Measurements from ENCODE around the gene SIRPD.

The SIRPD gene

DNA sequence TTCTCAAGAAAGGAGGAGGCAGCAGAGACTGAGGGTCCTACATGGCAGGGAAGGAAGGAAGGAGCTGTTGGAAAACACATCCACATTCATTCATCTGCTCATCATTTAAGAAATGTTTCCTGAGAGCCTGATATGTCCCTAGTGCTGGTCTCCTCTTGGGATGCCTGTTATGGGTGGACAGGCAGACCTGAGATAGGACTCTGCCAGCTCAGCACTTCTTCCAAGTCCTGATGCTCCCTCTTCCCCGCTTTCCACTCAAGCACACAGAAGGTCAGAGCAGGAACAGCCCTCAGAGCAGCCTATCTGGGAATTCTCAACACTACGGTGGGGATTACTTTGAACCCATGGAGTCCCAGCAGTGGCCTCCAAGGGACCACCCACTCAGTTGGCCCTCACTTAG is 8.0 kb upstream of the SIRPD start:
- no peak overlapping the region for H3K4me3 ChIP-seq (ENCODE audit: low read length)
- no peak for TF ChIP-seq ZNF274 (IDR thresholded peaks at IDR 0.05; ENCODE audit: low read depth, low read length)

DNA sequence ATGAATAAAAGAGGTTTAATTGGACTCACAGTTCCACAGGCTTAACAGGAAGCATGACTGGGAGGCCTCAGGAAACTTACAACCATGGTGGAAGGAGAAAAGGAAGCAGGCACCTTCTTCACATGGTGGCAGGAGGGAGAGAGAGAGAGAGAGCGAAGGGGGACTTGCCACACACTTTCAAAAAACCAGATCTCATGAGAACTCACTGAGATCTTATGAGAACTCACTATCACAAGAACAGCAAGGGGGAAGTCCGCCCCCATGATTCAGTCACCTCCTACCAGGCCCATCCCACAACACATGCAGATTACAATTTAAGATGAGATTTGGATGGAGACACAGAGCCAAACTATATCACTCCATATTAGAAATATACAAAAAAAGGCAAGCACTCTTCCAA is 6.1 kb upstream of the SIRPD start:
- peak; percentile 41; the same call in 1 of the 2 replicates for TF ChIP-seq ZNF274 (IDR thresholded peaks at IDR 0.05; ENCODE audit: low read depth, low read length)
- no peak overlapping the region for H3K4me3 ChIP-seq (ENCODE audit: low read length)

DNA sequence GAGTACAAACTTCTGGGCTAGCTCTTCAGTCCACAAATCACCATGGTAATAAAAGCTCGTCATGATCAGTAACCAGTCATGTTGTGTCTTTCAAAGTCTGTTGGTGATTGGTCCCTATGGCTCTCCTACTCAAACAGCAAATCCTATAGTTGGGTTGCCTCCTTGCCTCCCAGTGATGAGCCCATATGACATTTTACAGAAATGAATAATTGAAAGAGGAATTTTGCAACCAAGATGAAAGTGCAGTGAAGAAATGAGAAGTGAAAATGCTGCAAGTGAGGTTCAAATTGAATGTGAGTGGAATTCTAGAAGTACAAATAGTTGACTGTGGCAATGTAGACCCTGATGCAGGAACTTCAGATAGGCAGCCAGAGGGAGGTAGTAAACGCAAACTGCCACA is 5.1 kb upstream of the SIRPD start:
- no peak for TF ChIP-seq ZNF274 (IDR thresholded peaks at IDR 0.05; ENCODE audit: low read depth, low read length)

DNA sequence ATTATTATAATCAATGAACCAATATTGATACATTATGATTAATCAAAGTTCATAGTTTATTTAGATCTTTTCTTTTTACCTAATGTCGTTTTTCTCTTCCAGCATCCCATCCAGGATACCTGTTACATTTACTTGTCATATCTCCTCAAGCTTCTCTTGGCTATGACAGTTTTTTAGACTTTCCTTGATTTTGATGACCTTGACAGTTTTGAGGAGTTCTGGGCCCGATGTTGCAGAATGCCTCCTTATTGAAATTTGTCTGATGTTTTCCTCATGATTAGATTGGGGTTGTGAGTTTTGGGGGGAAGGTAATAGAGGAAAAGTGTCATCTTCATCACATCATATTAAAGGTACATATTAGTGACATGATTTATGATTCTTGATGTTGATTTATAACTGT is 3.8 kb upstream of the SIRPD start:
- no peak for TF ChIP-seq ZNF274 (IDR thresholded peaks at IDR 0.05; ENCODE audit: low read depth, low read length)
- no peak overlapping the region for H3K4me3 ChIP-seq (ENCODE audit: low read length)

More for the DNA sequence above, 5.1 kb upstream of the SIRPD start:
- no peak overlapping the region for H3K4me3 ChIP-seq (ENCODE audit: low read length)

DNA sequence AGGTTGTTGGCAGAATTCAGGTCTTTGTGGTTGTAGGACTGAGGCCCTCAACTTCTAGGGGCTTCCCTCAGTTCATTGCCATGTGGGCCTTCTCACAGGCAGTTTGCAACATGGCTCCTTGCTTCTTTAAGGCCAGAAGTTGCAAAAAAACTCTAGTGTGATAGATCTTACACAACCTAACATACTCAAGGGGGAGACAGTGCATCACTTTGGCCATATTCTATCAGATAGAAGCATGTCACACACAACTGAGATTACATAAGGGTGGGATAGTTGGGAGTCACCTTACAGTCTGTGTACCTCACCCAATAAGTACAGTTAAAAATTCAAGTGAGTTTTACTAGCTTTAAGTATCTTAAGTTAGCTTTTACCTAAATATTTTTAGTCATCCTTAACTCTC is 1.6 kb downstream of the SIRPD start:
- no peak for TF ChIP-seq ZNF274 (IDR thresholded peaks at IDR 0.05; ENCODE audit: low read depth, low read length)
- H3K4me3 ChIP-seq (ENCODE audit: low read length): no peak overlapping the region

DNA sequence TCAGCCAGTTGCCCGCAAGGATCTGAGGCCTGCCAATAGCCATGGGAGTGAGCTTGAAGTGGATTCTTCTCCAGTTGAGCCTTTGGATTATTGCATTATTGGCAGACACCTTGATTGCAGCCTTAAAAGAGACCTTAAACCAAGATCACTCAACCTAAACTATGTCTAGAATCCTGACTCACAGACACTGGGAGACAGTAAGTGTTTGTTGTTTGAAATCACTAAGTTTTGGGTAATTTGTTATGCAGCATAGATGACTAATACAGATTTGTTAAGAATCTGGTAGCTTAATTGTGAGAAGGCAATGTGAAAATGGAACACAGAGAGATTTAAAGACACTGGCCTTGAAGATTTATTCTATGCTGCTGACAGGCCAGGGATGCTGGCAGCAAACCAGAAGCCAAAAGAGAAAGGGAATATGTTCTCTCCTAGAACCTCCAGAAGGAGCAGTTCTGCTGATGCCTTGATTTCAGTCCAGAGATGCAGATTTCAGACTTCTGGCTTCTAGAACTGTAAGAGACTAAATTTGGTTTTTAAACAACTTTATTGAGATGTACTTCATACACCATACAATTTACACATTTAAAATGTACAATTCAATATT is 17.6 kb downstream of the SIRPD start:
- H3K4me3 ChIP-seq (ENCODE audit: low read length): no peak overlapping the region
- TF ChIP-seq ZNF274 (IDR thresholded peaks at IDR 0.05; ENCODE audit: low read depth, low read length): no peak

DNA sequence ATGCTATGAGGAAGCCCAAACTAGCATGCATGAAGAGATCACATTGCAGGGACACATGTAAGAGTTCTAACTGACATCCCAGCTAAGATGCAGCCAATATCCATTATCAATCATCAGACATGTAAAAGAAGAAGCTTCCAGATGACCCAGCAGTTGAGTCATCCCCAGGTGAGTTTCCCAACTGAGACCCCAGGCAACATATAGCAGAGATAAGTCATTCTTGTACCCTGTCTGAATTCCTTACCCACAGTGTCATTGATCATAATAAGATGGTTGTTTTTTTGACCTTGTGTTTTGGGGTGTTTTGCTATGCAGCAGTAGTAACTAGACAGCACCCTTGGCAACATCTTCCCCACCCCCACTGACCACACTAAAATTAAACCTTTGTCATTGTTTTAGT is 18.9 kb downstream of the SIRPD start:
- TF ChIP-seq ZNF274 (IDR thresholded peaks at IDR 0.05; ENCODE audit: low read depth, low read length): no peak
- H3K4me3 ChIP-seq (ENCODE audit: low read length): no peak overlapping the region

DNA sequence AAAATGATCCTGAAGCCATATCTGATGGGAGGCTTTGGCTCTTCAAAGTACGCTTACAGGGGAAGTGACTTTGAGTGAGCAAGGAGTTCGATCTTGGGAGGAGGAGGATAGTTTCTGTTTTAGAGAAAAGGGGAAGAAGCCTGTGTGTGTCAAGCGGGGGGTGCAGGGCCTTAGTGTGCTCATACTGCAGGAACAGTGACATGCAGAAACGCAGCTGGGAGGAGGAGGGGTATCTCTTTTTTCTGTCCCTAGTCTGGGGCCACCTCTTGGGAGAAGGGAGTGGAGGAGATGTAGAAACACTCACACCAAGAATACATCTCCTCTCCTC is 19.8 kb downstream of the SIRPD start:
- no peak for TF ChIP-seq ZNF274 (IDR thresholded peaks at IDR 0.05; ENCODE audit: low read depth, low read length)
- H3K4me3 ChIP-seq (ENCODE audit: low read length): no peak overlapping the region

DNA sequence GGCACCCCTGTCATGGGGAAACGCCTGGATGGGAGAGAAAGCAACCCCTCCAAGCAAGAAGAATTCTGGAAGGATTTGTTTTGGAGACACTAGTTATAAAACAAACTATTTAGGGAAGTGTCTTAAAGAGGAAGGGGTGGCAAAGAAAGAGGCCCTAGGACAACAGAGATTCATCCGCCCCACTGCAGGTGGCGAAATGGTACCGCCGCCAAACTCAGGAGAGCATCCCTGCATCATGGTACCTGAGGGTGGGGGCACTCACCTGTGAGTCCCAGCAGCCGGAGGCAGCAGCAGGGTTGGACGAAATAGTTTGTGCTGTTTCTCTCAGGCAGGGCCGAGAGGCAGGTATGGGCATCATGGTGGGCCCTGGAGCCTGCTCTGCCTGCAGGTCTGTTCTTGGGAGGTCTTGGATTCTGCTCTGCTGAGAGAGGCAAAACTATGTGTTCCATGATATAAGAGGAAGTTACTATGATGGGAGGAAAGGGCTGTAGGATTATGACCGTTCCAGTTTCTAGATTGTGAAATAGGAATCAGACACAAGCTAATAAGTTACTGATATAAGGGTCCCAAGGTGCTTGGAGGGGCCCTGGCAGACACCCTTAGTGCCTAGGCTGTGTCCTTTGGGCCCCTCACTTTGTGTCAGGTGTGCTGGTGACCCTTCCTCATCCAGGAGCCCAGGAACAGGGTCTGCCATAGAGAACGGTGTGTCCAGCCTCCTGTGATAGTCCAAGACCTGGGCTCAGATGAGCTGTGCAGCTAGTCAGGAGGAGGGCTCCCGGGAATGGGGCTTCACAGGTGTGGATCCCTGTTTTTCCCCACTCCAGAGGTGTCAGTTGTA is 20.4 kb downstream of the SIRPD start:
- TF ChIP-seq ZNF274 (IDR thresholded peaks at IDR 0.05; ENCODE audit: low read depth, low read length): no peak
- H3K4me3 ChIP-seq (ENCODE audit: low read length): no peak overlapping the region

DNA sequence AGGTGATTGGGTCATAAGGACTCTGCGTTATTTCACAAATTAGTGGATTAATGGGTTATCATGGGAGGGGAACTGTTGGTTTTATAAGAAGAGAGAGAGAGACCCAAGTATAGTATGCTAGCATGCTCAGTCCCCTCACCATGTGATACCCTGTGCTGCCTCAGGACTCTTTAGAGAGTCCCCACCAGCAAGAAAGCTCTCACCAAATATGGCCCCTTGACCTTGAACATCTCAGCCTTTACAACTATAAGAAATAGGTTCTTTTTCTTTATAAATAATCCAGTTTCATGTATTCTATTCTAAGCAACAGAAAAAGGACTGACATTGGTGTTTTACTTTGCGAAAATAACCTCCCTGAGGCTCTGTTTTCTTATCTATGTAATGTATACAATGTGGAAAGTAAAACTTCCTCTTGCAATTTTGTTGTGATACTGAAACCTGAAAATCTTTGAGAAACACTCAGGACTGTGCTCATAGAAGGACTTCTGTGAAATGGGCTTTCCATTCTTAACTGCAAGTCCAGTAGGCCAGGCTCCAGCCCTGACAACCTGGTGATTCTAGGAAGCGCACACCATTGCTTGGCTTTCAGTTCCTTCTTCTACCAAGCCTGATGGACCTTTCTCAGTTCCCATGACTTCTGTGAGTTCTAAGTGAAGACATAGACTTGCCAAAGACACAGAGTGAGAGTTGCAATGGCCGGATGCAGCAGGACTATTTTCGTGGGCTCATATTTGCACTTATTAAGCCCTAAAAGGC is 21.9 kb downstream of the SIRPD start:
- no peak for TF ChIP-seq ZNF274 (IDR thresholded peaks at IDR 0.05; ENCODE audit: low read depth, low read length)
- H3K4me3 ChIP-seq (ENCODE audit: low read length): no peak overlapping the region

DNA sequence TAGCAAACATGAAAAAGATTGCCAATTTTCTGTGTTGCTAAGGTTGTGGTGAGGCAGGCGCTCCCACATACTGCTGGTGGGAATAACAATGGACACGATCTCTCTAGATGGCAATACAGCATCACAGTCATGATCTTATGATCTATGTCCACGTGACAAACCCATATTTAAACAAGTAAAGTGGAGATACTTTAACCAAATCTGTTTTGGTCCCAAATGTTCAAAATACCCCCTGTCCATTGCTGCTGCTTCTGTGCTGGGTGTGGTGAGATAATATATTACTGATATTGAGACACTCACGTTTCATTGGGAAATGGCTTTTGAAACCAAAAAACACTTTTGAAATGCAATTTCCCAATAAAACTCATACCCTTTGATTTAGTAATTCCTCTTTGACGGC is 23.0 kb downstream of the SIRPD start:
- no peak overlapping the region for H3K4me3 ChIP-seq (ENCODE audit: low read length)
- no peak for TF ChIP-seq ZNF274 (IDR thresholded peaks at IDR 0.05; ENCODE audit: low read depth, low read length)

DNA sequence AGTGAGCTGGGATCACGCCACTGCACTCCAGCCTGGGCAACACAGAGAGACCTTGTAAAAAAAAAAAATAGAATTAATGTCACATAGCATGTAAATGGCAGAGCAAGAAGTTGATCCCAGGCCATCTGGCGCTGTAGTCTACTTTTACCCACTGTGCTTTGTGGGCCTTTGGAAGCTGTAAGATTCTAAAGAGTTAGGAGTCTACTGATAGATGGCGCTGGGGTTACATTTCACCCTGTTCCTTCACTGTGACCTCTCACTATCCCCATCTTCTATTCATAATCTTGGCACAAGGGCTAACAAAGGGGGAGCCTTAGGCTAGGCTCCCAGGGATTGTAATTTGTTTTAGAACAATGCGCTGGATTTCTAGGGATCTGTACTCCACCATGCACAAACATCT is 24.4 kb downstream of the SIRPD start:
- no peak overlapping the region for H3K4me3 ChIP-seq (ENCODE audit: low read length)
- no peak for TF ChIP-seq ZNF274 (IDR thresholded peaks at IDR 0.05; ENCODE audit: low read depth, low read length)

DNA sequence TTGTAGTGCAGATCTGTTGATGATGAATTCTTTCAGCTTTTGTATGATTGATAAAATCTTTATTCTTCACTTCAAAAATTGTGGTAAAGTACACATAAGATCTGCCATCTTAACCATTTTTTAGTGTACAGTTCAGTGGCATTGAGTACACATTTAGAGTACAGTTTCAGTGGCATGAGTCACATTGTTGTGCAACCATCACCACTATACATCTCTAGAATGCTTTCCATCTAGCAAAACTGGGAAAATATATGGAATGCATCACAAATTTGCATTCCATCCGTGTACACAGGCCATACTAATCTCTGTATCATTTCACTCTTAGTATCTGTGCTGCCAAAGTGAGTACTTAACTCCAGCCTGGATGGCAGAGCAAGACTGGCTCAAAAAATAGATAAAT is 28.7 kb downstream of the SIRPD start:
- H3K4me3 ChIP-seq (ENCODE audit: low read length): no peak overlapping the region
- no peak for TF ChIP-seq ZNF274 (IDR thresholded peaks at IDR 0.05; ENCODE audit: low read depth, low read length)

DNA sequence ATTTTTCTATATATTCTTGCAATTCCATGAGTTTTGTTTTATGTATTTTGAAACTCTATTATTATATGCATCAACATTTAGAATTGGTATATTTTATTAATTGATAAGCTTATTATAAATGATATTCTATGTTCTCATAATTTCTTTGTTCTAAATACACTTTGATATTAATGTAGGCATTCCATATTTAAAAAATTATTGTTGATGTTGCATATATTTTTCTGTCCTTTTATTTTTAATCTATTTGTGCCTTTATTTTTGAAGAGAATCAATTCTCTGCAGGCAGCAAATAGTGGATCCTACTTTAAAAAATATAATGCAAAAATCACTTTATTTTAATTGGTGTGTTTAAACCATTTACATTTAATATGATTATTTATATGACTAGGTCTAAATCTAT is 29.6 kb downstream of the SIRPD start:
- TF ChIP-seq ZNF274 (IDR thresholded peaks at IDR 0.05; ENCODE audit: low read depth, low read length): no peak
- no peak overlapping the region for H3K4me3 ChIP-seq (ENCODE audit: low read length)

DNA sequence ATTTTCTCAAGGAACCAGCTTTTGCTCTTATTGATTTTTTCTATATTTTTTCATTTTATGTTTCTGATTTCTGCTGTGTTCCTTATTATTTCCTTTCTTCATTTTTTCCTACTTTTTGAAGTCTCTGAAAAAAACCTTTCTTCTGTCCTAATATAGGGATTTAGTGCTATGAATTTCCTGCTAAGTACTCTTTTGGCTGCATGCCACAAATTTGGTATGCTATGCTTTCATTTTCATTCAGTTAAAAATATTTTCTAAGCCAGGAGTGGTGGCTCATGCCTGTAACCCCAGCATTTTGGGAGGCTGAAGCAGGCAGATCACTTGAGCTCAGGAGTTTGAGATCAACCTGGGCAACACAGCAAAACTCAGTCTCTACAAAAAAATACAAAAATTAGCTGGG is 30.6 kb downstream of the SIRPD start:
- TF ChIP-seq ZNF274 (IDR thresholded peaks at IDR 0.05; ENCODE audit: low read depth, low read length): no peak
- H3K4me3 ChIP-seq (ENCODE audit: low read length): no peak overlapping the region

Measured in GM08714 (cell line).